HuH-7.5 (cell line): ENCODE results near the gene STUM.
A peak's percentile ranks its signal among the peaks of the same experiment; 100 is the strongest.
"Not testable (repeated sequence)": the region's sequence is repeated elsewhere in the genome, so short reads cannot be mapped to it uniquely, and the experiment has no call there.

Experiments
- DNase-seq: peaks from one replicate; pipeline ENCODE4 v3.0.0; 2011; ENCODE audit warnings: low spot score

The STUM gene

GRCh38 chr1:226548256-226549093, at the start of gene STUM:
TSS of gene STUM (plus strand) at chr1:226548764. CDS start at chr1:226548905, 141 bp downstream.
- DNase-seq: peak; percentile 54

DNA sequence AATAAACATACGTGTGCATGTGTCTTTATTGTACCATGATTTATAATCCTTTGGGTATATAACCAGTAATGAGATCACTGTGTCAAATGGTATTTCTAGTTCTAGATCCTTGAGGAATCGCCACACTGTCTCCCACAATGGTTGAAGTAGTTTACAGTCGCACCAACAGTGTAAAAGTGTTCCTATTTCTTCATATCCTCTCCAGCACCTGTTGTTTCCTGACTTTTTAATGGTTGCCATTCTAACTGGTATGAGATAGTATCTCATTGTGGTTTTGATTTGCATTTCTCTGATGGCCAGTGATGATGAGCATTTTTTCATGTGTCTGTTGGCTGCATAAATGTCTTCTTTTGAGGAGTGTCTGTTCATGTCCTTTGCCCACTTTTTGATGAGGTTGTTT, 48.9 kb upstream of the STUM start:
- DNase-seq: not testable (repeated sequence)

DNA sequence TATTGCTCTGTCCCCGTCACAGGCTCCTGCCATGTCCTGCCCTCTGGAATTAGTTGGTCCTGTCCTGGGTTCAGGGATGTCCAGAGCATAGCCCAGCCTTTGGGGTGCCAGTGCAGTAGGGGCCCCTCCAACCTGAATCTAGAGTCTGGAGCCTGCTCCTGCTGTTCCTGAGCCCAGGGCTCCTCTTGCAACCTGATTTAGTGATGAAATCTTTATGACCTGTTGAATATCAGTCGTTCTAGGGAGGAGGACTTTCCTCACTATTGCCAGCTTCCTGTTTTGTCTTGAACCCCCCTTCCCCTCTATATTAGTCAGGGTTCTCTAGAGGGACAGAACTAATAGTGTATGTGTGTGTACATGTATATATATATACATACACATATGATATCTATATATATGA, 42.5 kb upstream of the STUM start:
- DNase-seq: no peak

DNA sequence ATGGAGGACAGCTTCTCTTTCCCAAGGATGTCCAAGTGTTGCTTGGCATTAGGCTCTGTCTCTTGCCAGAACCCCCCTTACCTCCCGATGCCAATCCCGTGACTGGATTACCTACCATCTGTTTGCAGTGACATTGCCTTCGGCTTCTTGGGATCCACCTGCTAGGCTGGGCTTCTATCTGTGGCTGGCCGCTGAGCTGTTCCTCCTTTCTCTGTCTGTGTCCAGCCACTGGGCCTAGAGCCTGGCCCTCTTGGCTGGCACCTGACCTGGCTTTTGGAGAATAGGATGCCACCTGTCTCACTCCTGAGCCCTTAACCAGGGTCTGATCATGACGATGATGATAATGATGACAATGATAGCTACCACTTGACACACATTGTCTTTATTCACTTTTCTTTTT, 41.6 kb upstream of the STUM start:
- DNase-seq: no peak

DNA sequence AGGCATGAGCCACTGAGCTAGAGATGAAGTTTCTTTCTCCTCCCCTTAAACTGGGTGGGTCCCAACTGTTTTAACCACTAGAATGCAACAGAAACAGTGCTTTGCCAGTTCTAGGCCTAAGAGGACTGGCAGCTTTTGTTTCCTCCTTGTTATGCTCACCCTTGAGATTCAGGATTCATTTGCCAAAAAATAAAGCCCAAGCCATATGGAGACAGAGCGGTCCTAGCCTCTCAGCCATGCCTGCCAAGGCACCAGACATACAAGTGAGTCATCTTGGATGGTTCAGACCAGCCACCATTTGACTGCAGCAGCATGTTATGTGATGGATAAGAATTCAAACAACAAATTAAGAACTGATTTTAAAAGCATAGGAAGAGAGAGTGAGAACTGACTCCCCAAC, 38.1 kb upstream of the STUM start:
- DNase-seq: no peak

- DNase-seq: no peak
These were observed 37.3 kb upstream of the STUM start for GRCh38 chr1:226511296-226511695.

- no peak for DNase-seq
These were observed 36.4 kb upstream of the STUM start for GRCh38 chr1:226512076-226512728.

DNA sequence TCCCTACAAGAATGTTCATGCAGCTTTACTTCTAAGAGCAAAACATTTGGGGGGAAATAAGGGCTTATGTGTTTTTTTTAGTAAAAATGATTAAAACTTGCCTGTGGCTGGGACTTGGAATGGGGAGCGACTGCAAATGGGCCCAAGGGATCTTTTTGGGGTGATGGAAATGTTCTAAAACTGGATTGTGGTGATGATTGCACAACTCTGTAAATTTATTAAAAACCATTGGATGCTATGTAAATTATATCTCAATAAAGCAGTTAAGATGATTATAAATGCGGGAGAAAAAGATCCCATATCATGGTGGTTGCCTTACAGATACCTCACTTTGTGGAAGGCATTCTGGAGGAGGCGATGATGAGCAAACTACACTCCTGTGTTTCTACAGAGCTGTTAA, 30.2 kb upstream of the STUM start:
- DNase-seq: no peak

GRCh38 chr1:226519135-226519534, 29.4 kb upstream of the STUM start:
- DNase-seq: no peak

- no peak for DNase-seq
These were observed 28.6 kb upstream of the STUM start for GRCh38 chr1:226519716-226520598.

GRCh38 chr1:226520640-226521355, 27.8 kb upstream of the STUM start:
- no peak for DNase-seq

GRCh38 chr1:226523646-226524406, 24.7 kb upstream of the STUM start:
- no peak for DNase-seq

DNA sequence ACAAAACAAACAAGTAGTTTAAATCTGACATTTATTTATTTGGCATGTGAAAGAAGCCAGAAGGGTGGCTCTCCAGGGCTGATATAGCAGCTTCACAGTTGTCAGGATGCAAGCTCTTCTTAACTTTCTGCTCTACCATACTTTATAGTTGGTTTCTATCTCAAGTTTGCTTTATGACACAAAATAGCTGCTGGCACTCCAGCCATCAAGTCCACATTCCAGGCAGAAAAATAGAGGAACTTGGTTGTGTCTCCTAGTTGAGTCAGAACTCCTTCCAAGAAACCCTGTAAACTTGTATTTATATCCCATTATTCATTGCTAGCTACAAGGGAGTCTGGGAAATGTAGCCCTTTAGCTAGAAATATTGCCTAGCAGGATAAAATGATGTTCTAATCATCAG, 24.0 kb upstream of the STUM start:
- no peak for DNase-seq

- DNase-seq: no peak
These were observed 22.8 kb upstream of the STUM start for GRCh38 chr1:226525750-226526149.

DNA sequence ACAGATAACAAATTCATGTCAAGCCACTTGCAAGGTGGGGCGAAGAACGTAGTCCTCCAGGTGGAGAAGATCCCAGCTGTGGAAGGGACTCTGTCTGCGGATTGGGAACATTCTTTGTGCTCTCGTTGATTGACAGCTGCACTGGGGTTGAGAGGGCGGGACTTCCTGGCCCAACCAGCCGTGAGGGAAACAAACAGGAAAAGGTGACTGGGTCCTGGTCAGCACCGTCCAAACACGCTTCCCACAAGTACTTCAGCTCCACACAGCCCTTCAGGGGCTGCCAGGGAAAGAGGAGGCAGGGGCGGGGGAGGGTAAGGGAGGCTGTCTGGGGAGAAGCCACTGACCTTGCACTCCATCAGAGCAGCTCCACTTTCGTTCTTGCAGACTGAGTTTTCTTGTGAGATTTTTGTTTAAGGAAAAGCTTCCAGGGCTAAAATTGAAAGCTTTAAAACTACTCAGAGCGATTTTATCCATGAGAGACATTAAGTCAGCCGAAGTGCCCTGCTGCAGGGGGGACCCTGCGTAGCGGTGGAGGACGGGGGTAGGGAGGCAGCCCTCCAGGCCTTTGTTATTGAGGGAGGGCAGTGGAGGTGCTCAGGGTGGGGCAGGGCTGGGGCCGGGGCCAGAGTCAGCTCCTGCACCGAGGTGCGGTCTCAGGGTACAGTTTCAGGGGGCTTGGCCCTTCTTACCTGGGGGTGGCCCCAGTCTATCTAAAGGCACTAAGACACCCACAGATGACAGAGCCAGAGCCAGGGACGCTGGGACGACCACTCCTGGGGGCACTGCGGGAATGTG, 21.6 kb upstream of the STUM start:
- no peak for DNase-seq

- no peak for DNase-seq
These were observed 18.7 kb upstream of the STUM start for GRCh38 chr1:226529891-226530290.

DNA sequence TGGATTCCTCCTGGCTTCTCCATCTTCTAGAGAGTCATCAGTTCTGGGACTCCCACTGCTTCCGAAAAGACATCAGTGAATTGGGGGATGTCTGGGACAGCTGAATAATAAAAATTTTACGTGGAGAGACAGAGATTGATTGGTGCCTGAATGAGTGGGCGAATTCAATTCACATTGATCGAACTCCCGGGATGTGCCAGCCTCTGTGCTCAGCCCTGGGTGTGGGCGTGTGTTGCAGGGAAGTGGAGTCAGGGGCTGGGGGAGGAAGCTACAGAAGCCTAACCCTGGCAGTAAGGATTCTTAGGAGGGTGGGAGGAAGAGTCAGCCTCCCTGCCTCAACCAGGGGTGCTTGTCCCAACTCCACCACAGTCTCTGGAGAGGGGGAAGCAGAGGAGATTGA, 18.0 kb upstream of the STUM start:
- no peak for DNase-seq

- no peak for DNase-seq
These were observed 17.0 kb upstream of the STUM start for GRCh38 chr1:226531360-226532093.

- no peak for DNase-seq
These were observed 16.0 kb upstream of the STUM start for GRCh38 chr1:226532553-226532952.

GRCh38 chr1:226533220-226533619, 15.3 kb upstream of the STUM start:
- no peak for DNase-seq
